ENCODE data around the gene ASH1L. TPM values are rescaled to one million over a fixed set of nuclear protein-coding genes. Genes with fewer than 3 reads are reported as not detected.
"Not testable (repeated sequence)": the region's sequence is repeated elsewhere in the genome, so short reads cannot be mapped to it uniquely, and the experiment has no call there.

Gene ASH1L
- total RNA-seq, 1 donor from 2014 or later = 45.2 TPM

- intact Hi-C loops (cut with micrococcal nuclease) = loop anchor here (10.0 kb wide), 1 partner anchor 55 kb away; no protein-coding TSS in a partner anchor
Measured at GRCh38 chr1:155499953-155500639, 62.5 kb downstream of the ASH1L start.

GRCh38 chr1:155499263-155499662 is 63.3 kb downstream of the ASH1L start:
- intact Hi-C loops (cut with micrococcal nuclease) = no loop called here

- intact Hi-C loops (cut with micrococcal nuclease) = not testable (repeated sequence)
Measured at GRCh38 chr1:155493595-155493994, 69.0 kb downstream of the ASH1L start.

- intact Hi-C loops (cut with micrococcal nuclease) = not testable (repeated sequence)
Measured at GRCh38 chr1:155488419-155488818, 74.2 kb downstream of the ASH1L start.

- intact Hi-C loops (cut with micrococcal nuclease) = no loop called here
Measured at GRCh38 chr1:155487541-155487940, 75.1 kb downstream of the ASH1L start.

GRCh38 chr1:155486952-155487351 is 75.7 kb downstream of the ASH1L start:
- intact Hi-C loops (cut with micrococcal nuclease) = not testable (repeated sequence)

GRCh38 chr1:155485945-155486344 is 76.7 kb downstream of the ASH1L start:
- intact Hi-C loops (cut with micrococcal nuclease) = no loop called here

- intact Hi-C loops (cut with micrococcal nuclease) = no loop called here
Measured at GRCh38 chr1:155485222-155485621, 77.4 kb downstream of the ASH1L start.

- intact Hi-C loops (cut with micrococcal nuclease) = no loop called here
Measured at GRCh38 chr1:155481741-155482241, 80.8 kb downstream of the ASH1L start.

GRCh38 chr1:155479205-155479604 is 83.4 kb downstream of the ASH1L start:
- intact Hi-C loops (cut with micrococcal nuclease) = no loop called here

GRCh38 chr1:155478270-155478852 is 84.2 kb downstream of the ASH1L start:
- intact Hi-C loops (cut with micrococcal nuclease) = no loop called here

- intact Hi-C loops (cut with micrococcal nuclease) = no loop called here
Measured at GRCh38 chr1:155474146-155474545, 88.5 kb downstream of the ASH1L start.

GRCh38 chr1:155473151-155473821 is 89.3 kb downstream of the ASH1L start:
- intact Hi-C loops (cut with micrococcal nuclease) = no loop called here

- intact Hi-C loops (cut with micrococcal nuclease) = no loop called here
Measured at GRCh38 chr1:155472491-155473083, 90.0 kb downstream of the ASH1L start.

- intact Hi-C loops (cut with micrococcal nuclease) = no loop called here
Measured at GRCh38 chr1:155471891-155472290, 90.7 kb downstream of the ASH1L start.

GRCh38 chr1:155471026-155471425 is 91.6 kb downstream of the ASH1L start:
- intact Hi-C loops (cut with micrococcal nuclease) = no loop called here

- intact Hi-C loops (cut with micrococcal nuclease) = no loop called here
Measured at GRCh38 chr1:155466996-155467395, 95.6 kb downstream of the ASH1L start.

GRCh38 chr1:155466617-155466972 is 96.0 kb downstream of the ASH1L start:
- intact Hi-C loops (cut with micrococcal nuclease) = no loop called here

GRCh38 chr1:155463865-155464650 is 98.5 kb downstream of the ASH1L start:
- intact Hi-C loops (cut with micrococcal nuclease) = no loop called here

GRCh38 chr1:155458111-155458510 is 104.5 kb downstream of the ASH1L start:
- intact Hi-C loops (cut with micrococcal nuclease) = no loop called here

GRCh38 chr1:155457266-155457665 is 105.3 kb downstream of the ASH1L start:
- intact Hi-C loops (cut with micrococcal nuclease) = no loop called here

Measured in T-helper 2 cell treated with Interferon-gamma antibody and Interleukin-4, amounts not matched to agents 100 ng/mL and 5 ng/mL, for 36 hours (primary cell).